IPS-20b (cell line): Measurements from ENCODE around the gene NXT1.

Experiments
- H3K27ac ChIP-seq: one replicate; pipeline ENCODE4 v1.5.1; 2013; ENCODE audit warnings: low read length
- H3K27me3 ChIP-seq: 2 replicates; pipeline ENCODE4 v1.6.1; 2013; ENCODE audit warnings: mild to moderate bottlenecking, low read length, inconsistent platforms; ENCODE audit not compliant: insufficient read depth
- H3K36me3 ChIP-seq: 2 replicates; pipeline ENCODE4 v1.6.1; 2013; ENCODE audit warnings: low read depth, mild to moderate bottlenecking, inconsistent platforms, low read length, moderate library complexity; ENCODE audit not compliant: insufficient read depth
- H3K4me1 ChIP-seq: 2 replicates; pipeline ENCODE4 v1.6.1; 2013; ENCODE audit warnings: mild to moderate bottlenecking, control low read depth, inconsistent platforms, low read length, moderate library complexity; ENCODE audit not compliant: insufficient read depth
- H3K4me3 ChIP-seq: 2 replicates; pipeline ENCODE4 v1.5.1; 2013; ENCODE audit warnings: mild to moderate bottlenecking, low read length, inconsistent platforms
- H3K9ac ChIP-seq: 2 replicates; pipeline ENCODE4 v1.6.1; 2013; ENCODE audit warnings: low read depth, mild to moderate bottlenecking, inconsistent platforms, low read length, moderate library complexity
- H3K9me3 ChIP-seq: 2 replicates; pipeline ENCODE4 v1.6.1; 2013; ENCODE audit warnings: mild to moderate bottlenecking, low read depth, low read length, inconsistent platforms; ENCODE audit not compliant: insufficient read depth

Gene NXT1

GRCh38 chr20:23311947-23312506 lies 38.6 kb upstream of the NXT1 start:
- no peak overlapping the region for H3K27ac ChIP-seq

GRCh38 chr20:23313271-23313670 lies 37.3 kb upstream of the NXT1 start:
- no peaks in the 10 kb centered on the region for H3K4me1 ChIP-seq
- no peaks in the 10 kb centered on the region for H3K36me3 ChIP-seq
- no peaks in the 10 kb centered on the region for H3K27me3 ChIP-seq
- H3K9me3 ChIP-seq: no peaks in the 10 kb centered on the region
- H3K4me3 ChIP-seq: no peak overlapping the region
- no peak overlapping the region for H3K9ac ChIP-seq
- H3K27ac ChIP-seq: no peak overlapping the region

More at GRCh38 chr20:23311947-23312506, 38.6 kb upstream of the NXT1 start:
- Histone ChIP-seq H3K4me1 (no peaks in the 10 kb centered on the region), H3K27me3 (no peaks in the 10 kb centered on the region), H3K9ac (no peak overlapping the region), H3K36me3 (no peaks in the 10 kb centered on the region), H3K9me3 (no peaks in the 10 kb centered on the region), H3K4me3 (no peak overlapping the region)

GRCh38 chr20:23314699-23315098 lies 35.9 kb upstream of the NXT1 start:
- Histone ChIP-seq H3K27ac (no peak overlapping the region), H3K4me3 (no peak overlapping the region), H3K4me1 (no peaks in the 10 kb centered on the region), H3K36me3 (no peaks in the 10 kb centered on the region), H3K9me3 (no peaks in the 10 kb centered on the region), H3K9ac (no peak overlapping the region), H3K27me3 (no peaks in the 10 kb centered on the region)

GRCh38 chr20:23315099-23315498 lies 35.5 kb upstream of the NXT1 start:
- no peaks in the 10 kb centered on the region for H3K36me3 ChIP-seq
- H3K9ac ChIP-seq: no peak overlapping the region
- no peak overlapping the region for H3K4me3 ChIP-seq
- no peaks in the 10 kb centered on the region for H3K4me1 ChIP-seq
- H3K9me3 ChIP-seq: no peaks in the 10 kb centered on the region
- no peak overlapping the region for H3K27ac ChIP-seq
- H3K27me3 ChIP-seq: no peaks in the 10 kb centered on the region

DNA sequence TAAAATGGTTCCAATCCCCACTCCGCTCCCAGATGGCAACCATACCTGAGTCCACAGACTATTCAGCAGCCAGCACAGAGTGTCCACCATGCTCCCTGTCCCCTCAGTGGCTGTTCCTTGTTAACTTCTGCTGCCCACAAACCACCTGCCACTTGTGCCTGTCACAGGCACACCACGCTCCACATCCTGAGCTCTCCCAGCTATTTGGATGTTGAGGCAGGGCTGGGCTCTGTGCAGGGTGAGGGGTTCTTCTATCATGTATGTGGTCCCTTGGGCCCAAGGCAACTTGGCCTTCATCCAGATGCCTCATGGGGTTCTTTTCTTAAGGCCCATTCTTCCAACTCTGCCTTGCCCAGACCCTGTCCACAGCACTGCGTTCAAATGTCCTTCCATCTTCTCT lies 34.0 kb upstream of the NXT1 start:
- H3K36me3 ChIP-seq: no peaks in the 10 kb centered on the region
- H3K9me3 ChIP-seq: no peaks in the 10 kb centered on the region
- H3K9ac ChIP-seq: no peak overlapping the region
- no peaks in the 10 kb centered on the region for H3K4me1 ChIP-seq
- H3K4me3 ChIP-seq: no peak overlapping the region
- no peak overlapping the region for H3K27ac ChIP-seq
- no peaks in the 10 kb centered on the region for H3K27me3 ChIP-seq

DNA sequence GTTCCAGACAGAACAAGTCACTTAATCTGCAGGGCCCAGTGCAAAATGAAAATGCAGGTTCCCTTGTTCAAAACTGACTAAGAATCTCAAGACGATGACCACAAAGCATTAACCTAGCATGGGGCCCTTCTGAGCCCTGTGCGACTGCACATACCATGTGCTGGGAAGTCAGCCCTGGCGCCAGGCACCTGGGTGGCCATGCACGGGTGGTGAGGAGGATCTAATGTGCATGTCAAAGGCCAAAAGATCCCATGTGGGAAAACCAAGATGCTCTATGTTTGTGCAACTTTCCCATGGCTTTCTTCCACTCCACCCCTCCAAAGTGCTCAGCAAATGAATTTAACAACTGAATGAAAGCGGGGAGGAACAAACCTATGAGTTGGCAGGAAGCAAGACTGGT lies 33.5 kb upstream of the NXT1 start:
- Histone ChIP-seq H3K4me3 (no peak overlapping the region), H3K27ac (no peak overlapping the region), H3K4me1 (no peaks in the 10 kb centered on the region), H3K9ac (no peak overlapping the region), H3K27me3 (no peaks in the 10 kb centered on the region), H3K9me3 (no peaks in the 10 kb centered on the region), H3K36me3 (no peaks in the 10 kb centered on the region)

- H3K27me3 ChIP-seq: no peaks in the 10 kb centered on the region
- no peaks in the 10 kb centered on the region for H3K9me3 ChIP-seq
- no peak overlapping the region for H3K9ac ChIP-seq
- H3K4me3 ChIP-seq: no peak overlapping the region
- no peak overlapping the region for H3K27ac ChIP-seq
- H3K4me1 ChIP-seq: no peaks in the 10 kb centered on the region
- H3K36me3 ChIP-seq: no peaks in the 10 kb centered on the region
Measured at GRCh38 chr20:23318347-23318746, 32.2 kb upstream of the NXT1 start.

DNA sequence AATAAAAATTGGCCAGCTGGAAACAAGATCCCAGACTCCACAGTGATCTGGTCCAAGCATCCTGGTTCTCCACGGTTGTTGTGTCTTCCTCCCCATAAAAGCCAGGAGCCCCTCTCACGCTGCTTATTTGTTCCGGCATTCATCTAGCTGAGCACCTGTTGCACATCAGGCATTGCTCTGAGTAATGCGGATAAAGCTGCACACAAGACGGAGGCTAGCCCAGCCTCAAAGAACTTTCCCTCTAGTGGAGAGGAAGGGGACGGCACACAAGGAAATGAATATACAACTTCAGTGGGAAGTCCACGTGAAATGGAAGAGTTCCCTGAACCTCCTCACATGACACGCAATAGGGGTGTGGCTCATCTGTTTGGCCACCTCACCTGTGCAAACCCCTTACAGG lies 30.3 kb upstream of the NXT1 start:
- Histone ChIP-seq H3K9ac (no peak overlapping the region), H3K27ac (no peak overlapping the region), H3K4me1 (0 out of 2 replicates have a peak, but pooled peaks cover 3% of the 10 kb centered on the region), H3K36me3 (no peaks in the 10 kb centered on the region), H3K9me3 (no peaks in the 10 kb centered on the region), H3K4me3 (no peak overlapping the region), H3K27me3 (no peaks in the 10 kb centered on the region)

DNA sequence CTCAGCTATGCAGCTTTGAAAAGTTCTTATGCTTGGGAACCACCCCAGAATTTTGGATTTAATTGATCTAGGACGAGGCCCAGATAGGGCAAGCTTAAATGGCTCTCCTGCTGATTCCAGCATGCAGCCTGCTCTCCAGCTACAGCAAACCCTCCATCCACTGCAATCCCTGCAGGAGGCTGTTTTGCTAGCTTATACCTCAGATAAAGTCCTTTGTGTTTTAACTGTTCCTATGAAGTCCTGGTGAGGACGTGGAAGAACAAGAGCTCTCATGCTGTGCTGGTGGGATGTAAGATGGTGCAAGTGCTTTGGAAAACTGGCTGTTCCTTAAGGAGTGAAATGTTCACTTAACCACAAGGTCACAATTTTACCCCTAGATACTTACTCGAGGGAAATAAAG lies 25.5 kb upstream of the NXT1 start:
- Histone ChIP-seq H3K27me3 (no peaks in the 10 kb centered on the region), H3K9ac (no peak overlapping the region), H3K27ac (no peak overlapping the region), H3K4me3 (no peak overlapping the region), H3K9me3 (no peaks in the 10 kb centered on the region), H3K36me3 (no peaks in the 10 kb centered on the region), H3K4me1 (0 out of 2 replicates have a peak, but pooled peaks cover 3% of the 10 kb centered on the region)

- Histone ChIP-seq H3K9me3 (no peaks in the 10 kb centered on the region; the same call in 1 of the 2 replicates), H3K27ac (no peak overlapping the region), H3K4me3 (no peak overlapping the region), H3K27me3 (no peaks in the 10 kb centered on the region), H3K9ac (no peak overlapping the region), H3K4me1 (0 out of 2 replicates have a peak, but pooled peaks cover 3% of the 10 kb centered on the region), H3K36me3 (no peaks in the 10 kb centered on the region)
Measured at GRCh38 chr20:23326774-23327173, 23.8 kb upstream of the NXT1 start.

GRCh38 chr20:23327617-23328333 lies 22.8 kb upstream of the NXT1 start:
- no peak overlapping the region for H3K9ac ChIP-seq
- H3K36me3 ChIP-seq: no peaks in the 10 kb centered on the region
- no peak overlapping the region for H3K27ac ChIP-seq
- H3K9me3 ChIP-seq: no peaks in the 10 kb centered on the region; the same call in 1 of the 2 replicates
- H3K4me1 ChIP-seq: 0 out of 2 replicates have a peak, but pooled peaks cover 3% of the 10 kb centered on the region
- no peaks in the 10 kb centered on the region for H3K27me3 ChIP-seq
- H3K4me3 ChIP-seq: no peak overlapping the region
